ENCODE results near the gene GPI. TPM values are rescaled to one million over a fixed set of nuclear protein-coding genes. Genes with fewer than 3 reads are reported as not detected.

GPI gene
- total RNA-seq, 4 donors from 2014 or later = 99.9 to 336 (median 265) TPM

DNA sequence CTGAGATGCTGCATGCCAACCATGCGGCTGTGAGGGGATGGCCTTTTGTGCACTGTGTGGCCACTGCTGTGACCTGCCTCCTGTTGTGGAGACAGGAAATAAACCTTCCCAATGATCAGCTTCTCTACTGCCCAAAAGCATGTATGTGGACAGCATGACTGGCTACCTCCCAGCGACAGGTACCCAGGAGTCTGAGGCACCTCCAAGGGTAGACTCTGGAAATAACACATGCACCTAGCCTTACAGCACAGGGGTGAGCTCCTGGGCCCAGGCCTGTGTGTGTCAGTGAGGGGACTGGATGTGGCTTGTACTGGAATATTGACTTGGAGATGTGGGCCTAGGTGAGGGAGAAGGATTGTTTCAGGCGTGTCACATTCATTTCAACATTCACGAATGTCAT is 7.6 kb upstream of the GPI start:
- Histone ChIP-seq H3K4me3 (no peak overlapping the region), H3K4me1 (peaks cover 3 to 30% (median 11%) of the 10 kb centered on the region in 3 donors), H3K27ac (no peak overlapping the region), H3K27me3 (no peaks in the 10 kb centered on the region), H3K9me3 (no peaks in the 10 kb centered on the region), H3K36me3 (peaks cover 2 to 34% (median 13%) of the 10 kb centered on the region in 3 donors)
- TF ChIP-seq, protein P1, sequence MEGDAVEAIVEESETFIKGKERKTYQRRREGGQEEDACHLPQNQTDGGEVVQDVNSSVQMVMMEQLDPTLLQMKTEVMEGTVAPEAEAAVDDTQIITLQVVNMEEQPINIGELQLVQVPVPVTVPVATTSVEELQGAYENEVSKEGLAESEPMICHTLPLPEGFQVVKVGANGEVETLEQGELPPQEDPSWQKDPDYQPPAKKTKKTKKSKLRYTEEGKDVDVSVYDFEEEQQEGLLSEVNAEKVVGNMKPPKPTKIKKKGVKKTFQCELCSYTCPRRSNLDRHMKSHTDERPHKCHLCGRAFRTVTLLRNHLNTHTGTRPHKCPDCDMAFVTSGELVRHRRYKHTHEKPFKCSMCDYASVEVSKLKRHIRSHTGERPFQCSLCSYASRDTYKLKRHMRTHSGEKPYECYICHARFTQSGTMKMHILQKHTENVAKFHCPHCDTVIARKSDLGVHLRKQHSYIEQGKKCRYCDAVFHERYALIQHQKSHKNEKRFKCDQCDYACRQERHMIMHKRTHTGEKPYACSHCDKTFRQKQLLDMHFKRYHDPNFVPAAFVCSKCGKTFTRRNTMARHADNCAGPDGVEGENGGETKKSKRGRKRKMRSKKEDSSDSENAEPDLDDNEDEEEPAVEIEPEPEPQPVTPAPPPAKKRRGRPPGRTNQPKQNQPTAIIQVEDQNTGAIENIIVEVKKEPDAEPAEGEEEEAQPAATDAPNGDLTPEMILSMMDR (IDR thresholded peaks at IDR 0.05) = no peak
- TF ChIP-seq POLR2A (IDR thresholded peaks at IDR 0.05) = no peak
- WGBS, 2 donors = 91 to 100% methylated on average over 1 to 2 of the region's 4 CpGs
- no peak for DNase-seq
- intact Hi-C loops (cut with DNase I) = no loop called here

DNA sequence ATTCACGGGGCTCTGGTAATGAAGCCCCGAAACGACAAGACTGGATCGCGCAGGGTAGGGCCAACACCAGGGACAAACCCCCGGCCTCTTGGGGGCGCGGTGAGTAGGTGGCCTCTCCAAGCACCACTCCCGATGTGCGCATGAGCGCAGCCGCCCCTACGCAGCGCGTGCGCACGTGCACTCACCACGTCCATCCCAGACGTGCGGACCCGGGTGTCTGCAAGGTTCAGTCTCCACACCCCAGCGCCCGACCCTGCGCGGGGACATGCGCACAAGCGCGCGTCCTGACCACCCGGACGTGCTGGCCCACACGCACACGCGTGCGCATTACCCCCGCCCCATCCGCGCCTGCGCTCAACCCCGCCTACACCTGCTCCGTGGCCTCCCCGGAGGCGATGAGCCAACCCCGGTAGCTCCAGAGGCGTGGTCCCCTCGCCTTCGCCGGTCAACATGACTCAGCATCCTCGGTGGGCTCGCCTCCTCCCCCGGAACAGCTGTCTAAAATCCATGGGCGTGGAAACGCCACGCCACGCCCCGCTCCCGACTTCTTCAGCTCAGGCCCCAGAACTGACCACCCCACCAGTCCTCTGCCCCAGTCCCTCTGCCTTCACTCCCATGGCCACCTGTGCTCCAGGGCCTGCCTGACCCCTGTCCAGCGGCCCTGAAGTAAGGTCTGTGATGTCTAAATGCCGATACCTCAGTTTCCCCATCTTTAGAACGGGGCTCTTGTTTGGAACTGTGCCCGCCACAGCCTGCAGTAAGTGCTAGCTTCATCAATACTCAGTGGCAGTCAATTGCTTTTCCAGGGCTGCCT is 5.6 kb upstream of the GPI start:
- Histone ChIP-seq H3K4me1 (peaks cover 4 to 32% (median 13%) of the 10 kb centered on the region in 3 donors), H3K27ac (peak overlapping the region; percentile 82 to 89 (median 88)), H3K36me3 (peaks cover 0 to 17% (median 3%) of the 10 kb centered on the region in 3 donors), H3K4me3 (peak overlapping the region; percentile 23 to 66 (median 44)), H3K27me3 (no peaks in the 10 kb centered on the region), H3K9me3 (no peaks in the 10 kb centered on the region)
- peak in 3 of 4 donors; percentile 47 to 56 (median 52) for TF ChIP-seq POLR2A (IDR thresholded peaks at IDR 0.05)
- TF ChIP-seq, protein P1 (IDR thresholded peaks at IDR 0.05) = peak; percentile 27 to 76 (median 48)
- intact Hi-C loops (cut with DNase I) = no loop called here
- WGBS, 2 donors = 7 to 11% methylated on average over 15 to 24 of the region's 61 CpGs
- peak; percentile 86 for DNase-seq

DNA sequence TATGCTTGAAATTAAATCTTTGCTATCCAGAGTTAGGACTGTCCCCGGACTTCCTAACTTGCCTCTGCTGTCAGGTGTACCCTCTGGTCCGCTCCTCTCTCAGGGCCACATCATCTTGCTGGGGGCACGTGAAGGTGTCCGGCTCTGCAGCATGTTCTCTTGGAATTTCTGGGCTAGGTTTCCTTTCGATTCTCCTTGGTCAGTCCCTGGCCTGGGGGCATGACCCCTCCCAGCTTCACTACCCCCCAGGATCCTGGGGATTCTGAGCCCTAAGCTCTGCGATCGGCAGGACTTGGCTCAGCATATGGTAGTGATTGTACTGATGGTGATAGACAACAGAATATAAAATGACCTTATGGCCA is 5.1 kb upstream of the GPI start:
- no peaks in the 10 kb centered on the region for H3K27me3 ChIP-seq
- H3K27ac ChIP-seq = peak overlapping the region; percentile 82 to 89 (median 88)
- no peak for DNase-seq
- peaks cover 7 to 37% (median 17%) of the 10 kb centered on the region in 3 donors for H3K4me1 ChIP-seq
- 73 to 74% methylated on average over 5 to 7 of the region's 7 CpGs for WGBS, 2 donors
- no peak for TF ChIP-seq POLR2A (IDR thresholded peaks at IDR 0.05)
- TF ChIP-seq, protein P1 (IDR thresholded peaks at IDR 0.05) = no peak
- intact Hi-C loops (cut with DNase I) = loop anchor here (10.0 kb wide), 1 partner anchor 65 kb away; the partner anchor contains the start of gene UBA2
- H3K4me3 ChIP-seq = peak overlapping the region; percentile 23 to 66 (median 44)
- H3K36me3 ChIP-seq = peaks cover 0 to 12% (median 3%) of the 10 kb centered on the region in 3 donors
- H3K9me3 ChIP-seq = no peaks in the 10 kb centered on the region

DNA sequence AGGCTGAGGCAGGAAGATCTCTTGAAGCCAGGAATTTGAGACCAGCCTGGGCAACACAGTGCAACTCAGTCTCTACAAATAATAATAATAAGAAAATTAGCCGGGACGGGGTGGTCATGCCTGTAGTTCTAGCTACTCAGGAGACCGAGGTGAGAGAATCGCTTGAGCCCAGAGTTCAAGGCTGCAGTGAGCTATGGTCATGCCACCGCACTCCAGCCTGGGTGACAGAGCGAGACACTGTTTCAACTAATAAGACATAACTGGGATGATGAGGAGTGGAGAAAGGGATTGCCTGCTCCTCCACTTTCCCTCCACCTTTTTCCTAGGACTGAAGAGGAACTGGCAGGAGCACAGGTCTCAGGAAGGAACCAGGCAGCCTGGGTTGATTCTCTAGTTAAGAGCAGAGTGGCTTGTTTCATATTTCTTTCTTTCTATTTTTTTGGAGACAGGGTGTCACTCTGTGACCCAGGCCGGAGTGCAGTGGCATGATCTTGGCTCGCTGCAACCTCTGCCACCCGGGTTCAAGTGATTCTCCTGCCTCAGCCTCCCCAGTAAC is 4.6 kb upstream of the GPI start:
- TF ChIP-seq, protein P1 (IDR thresholded peaks at IDR 0.05) = no peak
- no peak for TF ChIP-seq POLR2A (IDR thresholded peaks at IDR 0.05)
- intact Hi-C loops (cut with DNase I) = loop anchor here (10.0 kb wide), 1 partner anchor 64 kb away; the partner anchor contains the start of gene UBA2
- Histone ChIP-seq H3K4me1 (peaks cover 7 to 33% (median 17%) of the 10 kb centered on the region in 3 donors), H3K27ac (peak overlapping the region; percentile 82 to 89 (median 88)), H3K36me3 (peaks cover 0 to 7% (median 0%) of the 10 kb centered on the region in 3 donors), H3K9me3 (no peaks in the 10 kb centered on the region), H3K4me3 (no peak overlapping the region), H3K27me3 (no peaks in the 10 kb centered on the region)
- no peak for DNase-seq
- WGBS, 2 donors = 91 to 94% methylated on average over 9 of the region's 9 CpGs

DNA sequence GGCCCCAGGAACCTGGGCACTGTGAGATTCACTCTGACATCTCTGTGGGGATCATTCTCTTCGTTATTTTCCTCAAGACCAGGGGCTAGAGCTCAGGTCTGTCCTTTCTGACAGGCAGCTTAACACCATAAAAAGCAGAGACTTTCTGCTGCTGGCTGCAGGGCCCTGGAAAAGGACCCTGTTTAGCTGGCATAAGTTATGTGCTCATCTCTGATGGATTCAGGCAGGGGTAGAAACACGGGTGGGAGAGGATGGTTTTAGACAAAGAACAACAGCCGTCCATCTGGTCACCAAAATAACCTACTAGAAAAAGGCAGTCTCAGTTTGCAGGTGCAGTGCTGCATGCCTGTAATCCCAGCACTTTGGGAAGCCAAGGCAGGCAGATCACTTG is 2.3 kb upstream of the GPI start:
- Histone ChIP-seq H3K9me3 (no peaks in the 10 kb centered on the region), H3K27me3 (no peaks in the 10 kb centered on the region), H3K27ac (no peak overlapping the region), H3K4me3 (no peak overlapping the region), H3K4me1 (peaks cover 16 to 55% (median 37%) of the 10 kb centered on the region in 3 donors), H3K36me3 (peaks cover 0 to 11% (median 5%) of the 10 kb centered on the region in 3 donors)
- 75 to 81% methylated on average over 1 to 2 of the region's 3 CpGs for WGBS, 2 donors
- DNase-seq = no peak
- intact Hi-C loops (cut with DNase I) = loop anchor here (10.0 kb wide), 1 partner anchor 62 kb away; the partner anchor contains the start of gene UBA2
- no peak for TF ChIP-seq POLR2A (IDR thresholded peaks at IDR 0.05)
- TF ChIP-seq, protein P1 (IDR thresholded peaks at IDR 0.05) = no peak

Data from esophagus squamous epithelium (tissue), 5 donors.